H1 (cell line): ENCODE measurements around the gene TRIM41.

ENCODE experiments used
- CHD1 ChIP-seq: IDR thresholded peaks from 2 replicates; pipeline ENCODE4 v1.6.1; 2012; ENCODE audit warnings: low read depth, low read length, improper control_type of control experiment
- EGR1 ChIP-seq: IDR thresholded peaks from 2 replicates; pipeline ENCODE4 v1.6.1; 2011; ENCODE audit warnings: low read depth, low read length, borderline replicate concordance
- EP300 ChIP-seq, 2 experiments: IDR thresholded peaks; 1 replicate in 1 of 2; 2 replicates in 1 of 2; pipeline ENCODE4 v1.6.1; 2011 to 2012; ENCODE audit warnings: low read depth in 2 of 2, low read length in 2 of 2, mild to moderate bottlenecking in 2 of 2, borderline replicate concordance in 1 of 2, inconsistent platforms in 1 of 2, moderate library complexity in 1 of 2
- JUN ChIP-seq: IDR thresholded peaks from 2 replicates; pipeline ENCODE4 v1.6.1; 2011; ENCODE audit warnings: low read depth, mild to moderate bottlenecking, improper control_type of control experiment, low read length
- POLR2A ChIP-seq, 2 experiments: IDR thresholded peaks; 1 replicate in 1 of 2; 2 replicates in 1 of 2; pipeline ENCODE4 v1.6.1; 2011; ENCODE audit warnings: low read depth in 2 of 2, low read length in 2 of 2, mild to moderate bottlenecking in 2 of 2; ENCODE audit errors: control extremely low read depth in 1 of 2
- SRF ChIP-seq: IDR thresholded peaks from 2 replicates; pipeline ENCODE4 v1.6.1; 2011; ENCODE audit warnings: mild to moderate bottlenecking, low read depth, low read length, moderate library complexity

DNA sequence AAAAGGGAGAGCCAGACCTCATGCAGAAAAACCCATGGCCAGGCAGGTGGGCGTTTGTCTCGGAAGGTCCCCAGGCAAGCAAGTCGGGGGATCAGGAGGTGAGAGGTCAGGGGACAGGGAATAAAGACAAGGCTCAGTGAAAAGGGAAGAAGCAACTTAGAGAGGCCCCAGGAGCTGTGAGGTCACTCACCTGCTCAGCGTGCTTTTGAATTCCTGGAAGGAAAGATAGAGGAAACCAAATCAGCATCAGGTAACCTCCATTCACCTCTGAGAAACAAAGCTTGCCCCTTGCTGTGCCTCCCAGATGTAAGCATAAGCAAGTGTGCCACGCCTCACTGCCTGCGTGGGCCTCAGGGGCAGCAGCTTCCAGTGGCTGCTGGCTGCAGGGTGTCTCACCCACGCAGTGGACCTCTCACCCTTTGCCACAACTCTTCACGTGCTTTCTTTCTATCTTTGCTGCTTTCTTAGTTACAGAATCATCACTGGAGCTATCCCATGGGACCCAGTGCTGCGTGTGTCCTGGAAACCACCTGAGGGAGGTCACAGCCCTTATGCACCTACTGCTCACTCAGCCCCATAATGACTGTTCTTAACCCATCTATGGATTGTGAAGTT, 24.1 kb upstream of the TRIM41 start:
- TF ChIP-seq EGR1 (no peak), JUN (no peak), POLR2A (IDR thresholded peaks at IDR 0.05; ENCODE audit: control extremely low read depth in 1 of 2, low read depth in 2 of 2, low read length in 2 of 2) (no peak), EP300 (IDR thresholded peaks at IDR 0.05; ENCODE audit: borderline replicate concordance in 1 of 2, low read depth in 2 of 2, low read length in 2 of 2) (no peak), SRF (no peak), CHD1 (no peak)
